Mesendoderm (in vitro differentiated cells): ENCODE measurements around the gene KCNT1.

Experiments used
- DNase-seq: peaks from one replicate; pipeline ENCODE4 v3.0.0; 2013
- H2AK5ac ChIP-seq: 2 replicates; pipeline ENCODE4 v1.6.1; 2013; ENCODE audit warnings: low read length, inconsistent platforms
- H2BK120ac ChIP-seq: 2 replicates; pipeline ENCODE4 v1.6.1; 2013; ENCODE audit warnings: low read depth, mild to moderate bottlenecking, low read length, moderate library complexity, mixed read lengths
- H2BK15ac ChIP-seq: replicated peaks from 2 replicates; pipeline ENCODE4 v1.6.1; 2013; ENCODE audit warnings: low read depth, mild to moderate bottlenecking, moderate library complexity
- H2BK5ac ChIP-seq: 2 replicates; pipeline ENCODE4 v1.6.1; 2013; ENCODE audit warnings: low read length, inconsistent platforms
- H3K18ac ChIP-seq: 2 replicates; pipeline ENCODE4 v1.6.1; 2013; ENCODE audit warnings: mild to moderate bottlenecking, low read length, mixed read lengths
- H3K23ac ChIP-seq: one replicate; pipeline ENCODE4 v1.6.1; 2013; ENCODE audit warnings: low read length
- H3K27ac ChIP-seq: 2 replicates; pipeline ENCODE4 v1.5.1; 2013; ENCODE audit warnings: low read depth, mild to moderate bottlenecking, inconsistent platforms, low read length, moderate library complexity
- H3K27me3 ChIP-seq: 2 replicates; pipeline ENCODE4 v1.6.1; 2013; ENCODE audit warnings: low read length, control low read depth, mild to moderate bottlenecking, inconsistent platforms; ENCODE audit not compliant: insufficient read depth, poor library complexity
- H3K36me3 ChIP-seq: 2 replicates; pipeline ENCODE4 v1.6.1; 2013; ENCODE audit warnings: low read length, inconsistent platforms; ENCODE audit not compliant: control insufficient read depth, insufficient read depth
- H3K4ac ChIP-seq: one replicate; pipeline ENCODE4 v1.6.1; 2013; ENCODE audit warnings: low read depth, mild to moderate bottlenecking, low read length, moderate library complexity
- H3K4me1 ChIP-seq: 2 replicates; pipeline ENCODE4 v1.6.1; 2013; ENCODE audit warnings: low read depth, low read length, inconsistent platforms; ENCODE audit not compliant: control insufficient read depth
- H3K4me2 ChIP-seq: 2 replicates; pipeline ENCODE4 v1.6.1; 2013; ENCODE audit warnings: low read length
- H3K4me3 ChIP-seq: 2 replicates; pipeline ENCODE4 v1.5.1; 2013; ENCODE audit warnings: mild to moderate bottlenecking, low read length
- H3K56ac ChIP-seq: one replicate; pipeline ENCODE4 v1.6.1; 2013; ENCODE audit warnings: low read length
- H3K79me1 ChIP-seq: 2 replicates; pipeline ENCODE4 v1.6.1; 2013; ENCODE audit warnings: low read length, inconsistent platforms
- H3K79me2 ChIP-seq: 2 replicates; pipeline ENCODE4 v1.6.1; 2013; ENCODE audit warnings: mild to moderate bottlenecking, low read length; ENCODE audit not compliant: control insufficient read depth, insufficient read depth
- H3K9ac ChIP-seq: 2 replicates; pipeline ENCODE4 v1.6.1; 2013; ENCODE audit warnings: low read length, inconsistent platforms
- H4K5ac ChIP-seq: one replicate; pipeline ENCODE4 v1.6.1; 2013; ENCODE audit warnings: low read length
- H4K8ac ChIP-seq: one replicate; pipeline ENCODE4 v1.6.1; 2013; ENCODE audit warnings: low read depth, mild to moderate bottlenecking, control low read depth, low read length, moderate library complexity
- WGBS: extraction: QIAGEN DNeasy Blood & Tissue Kit; methylation state at CpG from one replicate; pipeline ENCODE4 v1.1.7; 2013; ENCODE audit warnings: low lambda C conversion rate, missing lambda C conversion rate; ENCODE audit not compliant: insufficient coverage; ENCODE audit errors: extremely low coverage; 5-methylcytosine and 5-hydroxymethylcytosine counted together

The KCNT1 gene

DNA sequence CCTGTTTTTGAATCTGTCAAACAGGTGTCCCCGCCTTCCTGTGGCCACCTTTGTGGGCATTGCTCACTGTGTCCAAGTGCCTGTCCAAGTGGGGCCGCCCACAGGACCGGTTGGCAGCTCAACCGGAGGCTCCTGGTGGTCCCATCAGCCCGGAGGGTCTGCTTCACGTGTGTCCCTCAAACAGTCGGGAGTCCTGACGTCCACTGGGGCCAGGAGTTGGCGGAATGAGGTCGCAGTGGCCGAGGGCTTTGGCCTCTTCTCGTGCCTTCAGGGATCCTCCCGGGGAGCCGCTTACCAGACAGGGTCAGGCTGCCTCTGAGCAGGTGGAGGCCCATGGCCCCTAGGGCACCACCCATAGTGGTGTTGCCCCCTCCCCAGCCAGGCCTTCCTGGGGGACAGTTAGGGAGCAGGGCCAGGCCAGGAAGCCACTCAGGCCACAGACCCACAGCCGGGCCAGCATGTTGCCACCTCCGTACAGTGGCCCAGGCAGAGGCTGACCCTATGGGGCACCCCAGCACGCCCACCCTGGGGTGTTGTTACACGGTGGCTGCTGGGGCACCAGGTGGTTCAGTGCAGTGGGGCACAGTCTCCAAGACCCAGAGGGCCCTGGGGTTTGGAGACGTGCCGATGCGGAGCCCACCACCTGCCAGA lies 69.5 kb downstream of the KCNT1 start:
- Histone ChIP-seq H2BK5ac (no peak overlapping the region), H2AK5ac (no peak overlapping the region), H3K4me1 (no peaks in the 10 kb centered on the region), H3K27ac (no peak overlapping the region), H3K9ac (no peak overlapping the region), H3K36me3 (no peaks in the 10 kb centered on the region), H3K18ac (no peak overlapping the region), H4K5ac (no peak overlapping the region), H2BK15ac (no peak overlapping the region), H3K4me3 (no peak overlapping the region), H3K27me3 (no peaks in the 10 kb centered on the region), H3K79me2 (no peaks in the 10 kb centered on the region), H3K56ac (no peak overlapping the region), H3K4me2 (no peak overlapping the region), H3K79me1 (no peaks in the 10 kb centered on the region), H4K8ac (no peak overlapping the region), H3K4ac (no peak overlapping the region), H2BK120ac (no peak overlapping the region), H3K23ac (no peak overlapping the region)
- no CpG with 5 or more reads among the region's 21 CpGs for WGBS
- no peak for DNase-seq

DNA sequence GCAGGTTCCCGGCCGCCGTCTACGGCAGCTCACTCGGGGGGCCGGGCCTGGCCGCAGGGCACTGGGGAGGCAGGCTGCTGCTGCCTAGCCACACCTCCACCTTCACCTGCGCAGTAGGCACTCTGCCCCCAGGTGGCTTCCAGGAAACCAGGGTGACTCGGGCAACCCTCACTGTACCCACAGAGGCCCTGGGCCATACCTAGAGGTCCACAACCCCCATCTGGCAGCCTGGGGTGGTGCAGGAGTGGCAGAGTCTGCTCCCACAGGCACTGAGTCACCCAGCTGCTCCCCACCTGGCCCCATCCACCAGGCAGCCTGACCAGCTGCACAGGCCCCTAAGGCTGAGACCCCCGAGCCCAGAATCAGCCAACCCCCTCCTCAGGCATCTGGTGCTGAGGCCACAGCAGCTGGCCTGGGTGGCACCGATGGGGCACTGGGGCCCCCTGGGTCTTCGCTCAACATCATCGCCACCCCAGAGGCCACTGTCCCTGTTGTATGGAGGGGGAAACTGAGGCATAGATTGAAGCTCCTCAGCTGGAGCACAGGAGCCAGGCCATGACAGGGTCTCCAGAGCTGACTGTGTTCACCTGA lies 70.2 kb downstream of the KCNT1 start:
- H3K27ac ChIP-seq, result no peak overlapping the region
- H3K18ac ChIP-seq, result no peak overlapping the region
- no peak overlapping the region for H2BK120ac ChIP-seq
- no peak overlapping the region for H3K9ac ChIP-seq
- H3K4me2 ChIP-seq, result no peak overlapping the region
- H3K4ac ChIP-seq, result no peak overlapping the region
- no peak overlapping the region for H4K8ac ChIP-seq
- H4K5ac ChIP-seq, result no peak overlapping the region
- no peak overlapping the region for H3K23ac ChIP-seq
- no peak overlapping the region for H2BK15ac ChIP-seq
- no peaks in the 10 kb centered on the region for H3K27me3 ChIP-seq
- no peak overlapping the region for H3K56ac ChIP-seq
- H2AK5ac ChIP-seq, result no peak overlapping the region
- H3K79me1 ChIP-seq, result no peaks in the 10 kb centered on the region
- no peaks in the 10 kb centered on the region for H3K36me3 ChIP-seq
- no peak overlapping the region for H3K4me3 ChIP-seq
- WGBS, result no CpG with 5 or more reads among the region's 13 CpGs
- H3K4me1 ChIP-seq, result no peaks in the 10 kb centered on the region
- no peak overlapping the region for H2BK5ac ChIP-seq
- no peaks in the 10 kb centered on the region for H3K79me2 ChIP-seq
- DNase-seq, result no peak

DNA sequence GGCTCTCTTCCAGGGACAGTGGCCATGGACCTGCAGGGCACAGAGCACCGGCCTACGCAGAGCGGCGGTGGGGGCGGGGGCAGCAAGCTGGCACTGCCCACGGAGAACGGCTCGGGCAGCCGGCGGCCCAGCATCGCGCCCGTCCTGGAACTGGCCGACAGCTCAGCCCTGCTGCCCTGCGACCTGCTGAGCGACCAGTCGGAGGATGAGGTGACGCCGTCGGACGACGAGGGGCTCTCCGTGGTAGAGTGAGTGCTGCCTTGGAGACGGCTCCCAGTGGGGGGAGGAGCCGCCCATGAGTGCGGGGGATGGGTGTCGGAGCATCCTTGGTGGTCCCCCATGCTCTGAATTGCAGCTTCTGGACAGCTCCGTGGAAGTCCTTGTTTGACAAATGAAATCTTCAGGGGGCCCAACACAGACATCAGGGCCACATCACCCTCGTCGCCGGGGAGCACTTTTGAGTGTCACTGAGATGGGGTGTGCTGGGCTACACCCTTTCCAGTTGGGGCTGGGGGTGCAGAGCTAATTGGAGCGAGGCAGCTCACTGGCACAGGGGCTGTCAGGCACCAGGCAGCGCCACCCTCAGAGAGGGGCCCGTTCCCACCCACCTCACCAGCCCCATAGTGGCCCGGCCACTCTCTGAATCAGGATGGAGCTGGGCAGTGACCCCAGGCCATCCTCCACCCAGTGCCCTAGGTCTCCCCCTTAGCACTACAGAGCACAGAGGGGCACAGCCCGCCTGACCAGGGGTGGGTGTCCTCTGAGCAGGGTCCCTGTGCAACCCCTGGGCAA lies 70.9 kb downstream of the KCNT1 start:
- Histone ChIP-seq H2BK15ac (no peak overlapping the region), H3K4ac (no peak overlapping the region), H4K8ac (no peak overlapping the region), H3K56ac (no peak overlapping the region), H2BK120ac (no peak overlapping the region), H3K27me3 (no peaks in the 10 kb centered on the region), H3K36me3 (no peaks in the 10 kb centered on the region), H3K79me1 (no peaks in the 10 kb centered on the region), H3K23ac (no peak overlapping the region), H3K9ac (no peak overlapping the region), H4K5ac (no peak overlapping the region), H2BK5ac (no peak overlapping the region), H3K4me1 (no peaks in the 10 kb centered on the region), H3K4me2 (no peak overlapping the region), H3K18ac (no peak overlapping the region), H2AK5ac (no peak overlapping the region), H3K27ac (no peak overlapping the region), H3K4me3 (no peak overlapping the region), H3K79me2 (no peaks in the 10 kb centered on the region)
- no peak for DNase-seq
- no CpG with 5 or more reads among the region's 36 CpGs for WGBS

DNA sequence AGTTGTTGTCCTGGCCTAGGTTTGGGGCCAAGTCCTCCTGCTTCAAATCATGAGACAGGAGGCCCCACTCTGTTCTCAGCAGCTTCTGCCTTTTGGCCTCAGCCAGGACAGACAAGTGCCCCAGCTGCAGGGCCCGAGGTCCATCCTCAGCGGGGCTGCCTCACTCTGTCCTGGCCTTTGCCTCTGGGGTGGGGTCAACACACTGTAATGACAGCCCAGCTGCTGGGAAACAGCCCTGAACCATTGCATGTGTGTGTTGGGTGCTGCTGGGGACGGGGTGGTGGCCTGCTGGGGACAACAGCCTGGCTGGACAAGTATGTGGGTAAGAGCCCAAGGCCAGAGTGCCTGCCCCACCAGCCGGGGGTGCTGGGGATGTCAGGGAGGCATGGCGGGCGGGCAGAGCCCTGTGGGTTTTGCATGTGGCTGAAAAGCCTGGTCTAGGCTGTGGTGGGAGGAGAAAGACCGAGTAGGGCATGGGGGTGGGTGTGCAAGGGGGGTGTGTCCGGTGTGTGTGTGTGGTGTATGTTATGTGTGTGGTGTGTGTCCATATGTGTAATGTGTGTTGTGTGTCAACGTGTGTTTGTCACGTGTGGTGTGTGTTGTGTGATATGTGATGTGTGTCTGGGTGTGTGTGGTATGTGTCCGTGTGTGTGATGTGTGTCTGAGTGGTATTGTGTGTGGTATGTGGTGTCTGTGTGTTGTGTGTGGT lies 71.7 kb downstream of the KCNT1 start:
- Histone ChIP-seq H3K56ac (no peak overlapping the region), H3K27me3 (no peaks in the 10 kb centered on the region), H2BK120ac (no peak overlapping the region), H3K4me1 (no peaks in the 10 kb centered on the region), H3K4me2 (no peak overlapping the region), H3K4me3 (no peak overlapping the region), H2AK5ac (no peak overlapping the region), H3K4ac (no peak overlapping the region), H3K79me2 (no peaks in the 10 kb centered on the region), H3K18ac (no peak overlapping the region), H3K36me3 (no peaks in the 10 kb centered on the region), H4K5ac (no peak overlapping the region), H3K79me1 (no peaks in the 10 kb centered on the region), H3K27ac (no peak overlapping the region), H2BK15ac (no peak overlapping the region), H4K8ac (no peak overlapping the region), H3K9ac (no peak overlapping the region), H3K23ac (no peak overlapping the region), H2BK5ac (no peak overlapping the region)
- no CpG with 5 or more reads among the region's 11 CpGs for WGBS
- DNase-seq, result no peak

DNA sequence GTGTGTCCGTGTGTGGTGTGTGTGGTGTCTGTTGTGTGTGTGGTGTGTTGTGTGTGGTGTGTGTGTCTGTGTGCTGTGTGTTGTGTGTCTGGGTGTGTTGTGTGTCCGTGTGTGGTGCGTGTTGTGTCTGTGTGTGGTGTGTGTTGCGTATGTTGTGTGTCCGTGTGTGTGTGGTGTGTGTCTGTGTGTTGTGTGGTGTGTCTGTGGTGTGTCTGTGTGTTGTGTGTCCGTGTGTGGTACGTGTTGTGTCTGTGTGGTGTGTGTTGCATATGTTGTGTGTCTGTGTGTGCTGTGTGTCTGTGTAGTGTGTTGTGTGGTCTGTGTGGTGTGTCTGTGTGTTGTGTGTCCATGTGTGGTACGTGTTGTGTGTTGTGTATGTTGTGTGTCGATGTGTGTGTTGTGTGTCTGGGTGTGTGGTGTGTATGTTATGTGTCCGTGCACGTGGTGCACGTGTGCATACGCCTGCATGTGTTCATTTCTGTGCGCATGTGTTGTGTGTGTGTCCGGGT lies 72.3 kb downstream of the KCNT1 start:
- Histone ChIP-seq H3K56ac (no peak overlapping the region), H3K4ac (no peak overlapping the region), H3K9ac (no peak overlapping the region), H2BK120ac (no peak overlapping the region), H3K36me3 (no peaks in the 10 kb centered on the region), H4K8ac (no peak overlapping the region), H3K4me2 (no peak overlapping the region), H3K23ac (no peak overlapping the region), H3K4me3 (no peak overlapping the region), H3K27me3 (no peaks in the 10 kb centered on the region), H3K79me1 (no peaks in the 10 kb centered on the region), H3K4me1 (no peaks in the 10 kb centered on the region), H2BK15ac (no peak overlapping the region), H2AK5ac (no peak overlapping the region), H2BK5ac (no peak overlapping the region), H4K5ac (no peak overlapping the region), H3K18ac (no peak overlapping the region), H3K27ac (no peak overlapping the region), H3K79me2 (no peaks in the 10 kb centered on the region)
- WGBS, result 100% methylated on average over 1 of the region's 15 CpGs
- peak; percentile 15 for DNase-seq
